ENCODE results near the gene CD151. TPM values are rescaled to one million over a fixed set of nuclear protein-coding genes. Genes with fewer than 3 reads are reported as not detected.

CD151 gene
- polyA plus RNA-seq, 1 of the 3 experiments (the other 2 are of a cell fraction) = 922 TPM

- TF ChIP-seq, protein P1, sequence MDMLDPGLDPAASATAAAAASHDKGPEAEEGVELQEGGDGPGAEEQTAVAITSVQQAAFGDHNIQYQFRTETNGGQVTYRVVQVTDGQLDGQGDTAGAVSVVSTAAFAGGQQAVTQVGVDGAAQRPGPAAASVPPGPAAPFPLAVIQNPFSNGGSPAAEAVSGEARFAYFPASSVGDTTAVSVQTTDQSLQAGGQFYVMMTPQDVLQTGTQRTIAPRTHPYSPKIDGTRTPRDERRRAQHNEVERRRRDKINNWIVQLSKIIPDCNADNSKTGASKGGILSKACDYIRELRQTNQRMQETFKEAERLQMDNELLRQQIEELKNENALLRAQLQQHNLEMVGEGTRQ (IDR thresholded peaks at IDR 0.05; ENCODE audit: borderline replicate concordance, low read depth, low read length) = no peak
- TF ChIP-seq GATA2 (CRISPR knock-in tag; IDR thresholded peaks at IDR 0.05) (no peak), GABPA (IDR thresholded peaks at IDR 0.05; ENCODE audit: low read depth) (no peak), RAD21 (IDR thresholded peaks at IDR 0.05; ENCODE audit: low read length) (no peak), SMC3 (IDR thresholded peaks at IDR 0.05; ENCODE audit: low read depth, low read length) (no peak), TCF12 (IDR thresholded peaks at IDR 0.05) (no peak), NRF1 (IDR thresholded peaks at IDR 0.05; ENCODE audit: low read depth, low read length) (no peak), EZH2phosphoT487 (IDR thresholded peaks at IDR 0.05; ENCODE audit: borderline replicate concordance, low read depth) (no peak), RFX5 (IDR thresholded peaks at IDR 0.05; ENCODE audit: low read length) (no peak), NFIC (IDR thresholded peaks at IDR 0.05; ENCODE audit: borderline replicate concordance) (no peak), CHD2 (IDR thresholded peaks at IDR 0.05; ENCODE audit: low read length, partially characterized antibody) (no peak), FOXM1 (IDR thresholded peaks at IDR 0.05; ENCODE audit: low read depth) (no peak), YY1 (IDR thresholded peaks at IDR 0.05; ENCODE audit: low read depth) (no peak)
- TF ChIP-seq, protein P2, sequence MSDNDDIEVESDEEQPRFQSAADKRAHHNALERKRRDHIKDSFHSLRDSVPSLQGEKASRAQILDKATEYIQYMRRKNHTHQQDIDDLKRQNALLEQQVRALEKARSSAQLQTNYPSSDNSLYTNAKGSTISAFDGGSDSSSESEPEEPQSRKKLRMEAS (IDR thresholded peaks at IDR 0.05; ENCODE audit: low read depth) = no peak
Measured at GRCh38 chr11:819129-819931, 13.4 kb upstream of the CD151 start (continued).

DNA sequence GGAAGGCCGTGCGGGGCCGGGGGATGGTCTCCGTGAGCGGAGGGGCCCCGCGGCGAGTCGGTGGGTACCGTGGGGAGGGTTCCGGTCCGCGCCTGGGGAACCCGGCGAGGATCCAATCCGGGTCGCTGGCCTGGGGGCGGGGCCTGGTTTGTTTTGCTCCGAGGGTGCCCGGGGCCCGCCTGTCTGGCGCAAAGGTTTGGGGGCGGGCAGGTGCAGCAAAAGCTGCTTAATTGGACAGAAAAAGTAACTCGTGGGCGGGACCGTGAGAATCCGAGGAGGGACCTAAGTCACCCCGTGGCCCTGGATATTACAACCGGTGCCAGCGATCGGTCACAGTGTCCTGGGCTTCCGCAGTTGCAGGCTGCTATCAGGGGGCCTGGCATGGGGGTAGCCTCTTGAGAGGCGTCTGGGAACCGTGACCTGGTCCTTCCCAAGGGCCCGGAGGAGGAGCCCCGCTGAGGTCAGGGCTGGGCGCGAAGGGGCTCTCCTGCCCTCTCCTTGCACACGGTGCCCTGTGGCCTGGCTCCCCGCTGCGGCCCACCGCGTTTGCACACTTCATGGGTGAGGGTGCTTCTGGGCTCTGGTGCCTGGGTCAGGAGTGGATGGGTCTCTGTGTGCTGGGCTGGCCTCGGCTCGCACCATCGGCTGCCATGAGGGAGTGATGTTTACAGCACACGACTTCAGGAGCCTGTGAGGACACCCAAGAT is 12.7 kb upstream of the CD151 start:
- peaks cover 14 to 26% of the 10 kb centered on the region in 2 experiments; a peak in 3 of 4 replicates for H3K4me1 ChIP-seq (ENCODE audit: control insufficient read depth in 1 of 2, insufficient read depth in 2 of 2, low read depth in 1 of 2, low read length in 1 of 2)
- WGBS (ENCODE audit: low lambda C conversion rate) = 4% methylated on average over 24 of the region's 47 CpGs
- peak overlapping the region; percentile 71 to 79 for H3K4me3 ChIP-seq (ENCODE audit: low read depth in 2 of 2, low read length in 1 of 2)
- H3K36me3 ChIP-seq (replicated peaks in 1 of 2; ENCODE audit: control insufficient read depth in 1 of 2, insufficient read depth in 2 of 2, low read length in 1 of 2) = peaks cover 0 to 15% of the 10 kb centered on the region in 2 experiments
- peaks cover 11% of the 10 kb centered on the region for H3F3A ChIP-seq (replicated peaks; ENCODE audit: insufficient read depth)
- H3K9me2 ChIP-seq = no peaks in the 10 kb centered on the region
- ChIA-PET POLR2A (interaction anchor here (1.0 to 2.7 kb wide), 11 partner anchors 8 to 39 kb away, joined by 3 to 34 read pairs (median 7); partner anchors contain the start of genes CD151, CEND1, CRACR2B and POLR2L), CTCF (interaction anchor here (1.1 to 1.7 kb wide), 5 partner anchors 8 to 36 kb away, joined by 3 to 6 read pairs (median 4); partner anchors contain the start of gene CRACR2B)
- H3K4me2 ChIP-seq = peak overlapping the region; percentile 98
- no peak overlapping the region for H2AFZ ChIP-seq (ENCODE audit: low read depth)
- H3K27ac ChIP-seq (ENCODE audit: low read depth in 2 of 2, low read length in 1 of 2) = peak overlapping the region; percentile 72 to 73
- H4K20me1 ChIP-seq (ENCODE audit: insufficient read depth) = peaks cover 28% of the 10 kb centered on the region
- no peaks in the 10 kb centered on the region for H3K9me3 ChIP-seq
- peaks cover 26% of the 10 kb centered on the region for H3K79me2 ChIP-seq (ENCODE audit: insufficient read depth)
- H3K27me3 ChIP-seq (ENCODE audit: insufficient read depth) = no peaks in the 10 kb centered on the region
- H3K9ac ChIP-seq = peak overlapping the region; percentile 83
- DNase-seq = peak; percentile 84
- TF ChIP-seq EZH2phosphoT487 (IDR thresholded peaks at IDR 0.05; ENCODE audit: borderline replicate concordance, low read depth) = no peak
- TF ChIP-seq NFIC (IDR thresholded peaks at IDR 0.05; ENCODE audit: borderline replicate concordance) = no peak
- TF ChIP-seq POLR2AphosphoS5 (IDR thresholded peaks at IDR 0.05; ENCODE audit: low read depth, low read length) = no peak
- TF ChIP-seq, protein P1 (IDR thresholded peaks at IDR 0.05; ENCODE audit: borderline replicate concordance, low read depth, low read length) = no peak
- TF ChIP-seq, protein P3, sequence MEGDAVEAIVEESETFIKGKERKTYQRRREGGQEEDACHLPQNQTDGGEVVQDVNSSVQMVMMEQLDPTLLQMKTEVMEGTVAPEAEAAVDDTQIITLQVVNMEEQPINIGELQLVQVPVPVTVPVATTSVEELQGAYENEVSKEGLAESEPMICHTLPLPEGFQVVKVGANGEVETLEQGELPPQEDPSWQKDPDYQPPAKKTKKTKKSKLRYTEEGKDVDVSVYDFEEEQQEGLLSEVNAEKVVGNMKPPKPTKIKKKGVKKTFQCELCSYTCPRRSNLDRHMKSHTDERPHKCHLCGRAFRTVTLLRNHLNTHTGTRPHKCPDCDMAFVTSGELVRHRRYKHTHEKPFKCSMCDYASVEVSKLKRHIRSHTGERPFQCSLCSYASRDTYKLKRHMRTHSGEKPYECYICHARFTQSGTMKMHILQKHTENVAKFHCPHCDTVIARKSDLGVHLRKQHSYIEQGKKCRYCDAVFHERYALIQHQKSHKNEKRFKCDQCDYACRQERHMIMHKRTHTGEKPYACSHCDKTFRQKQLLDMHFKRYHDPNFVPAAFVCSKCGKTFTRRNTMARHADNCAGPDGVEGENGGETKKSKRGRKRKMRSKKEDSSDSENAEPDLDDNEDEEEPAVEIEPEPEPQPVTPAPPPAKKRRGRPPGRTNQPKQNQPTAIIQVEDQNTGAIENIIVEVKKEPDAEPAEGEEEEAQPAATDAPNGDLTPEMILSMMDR (IDR thresholded peaks at IDR 0.05) = no peak
- TF ChIP-seq TEAD4 (IDR thresholded peaks at IDR 0.05; ENCODE audit: borderline replicate concordance, insufficient read depth) = no peak
- TF ChIP-seq SMC3 (IDR thresholded peaks at IDR 0.05; ENCODE audit: low read depth, low read length) = no peak
- TF ChIP-seq ELF1 (IDR thresholded peaks at IDR 0.05) = no peak
- TF ChIP-seq PBX3 (IDR thresholded peaks at IDR 0.05) = no peak
- TF ChIP-seq RFX5 (IDR thresholded peaks at IDR 0.05; ENCODE audit: low read length) = no peak
- no peak for TF ChIP-seq JUND (IDR thresholded peaks at IDR 0.05)
- peak; percentile 21; the same call in 1 of the 2 replicates for TF ChIP-seq GABPA (IDR thresholded peaks at IDR 0.05; ENCODE audit: low read depth)
- TF ChIP-seq MXI1 (IDR thresholded peaks at IDR 0.05; ENCODE audit: low read depth, low read length) = 0 out of 2 replicates have a peak, but pooled peaks have one; percentile 5

Measured in SK-N-SH (cell line).